Sigmoid colon (tissue), 7 donors: ENCODE measurements around the gene FAXC. TPM values are rescaled to one million over a fixed set of nuclear protein-coding genes. Genes with fewer than 3 reads are reported as not detected.

Experiments used
- DNase-seq: peaks from one replicate; pipeline ENCODE4 v3.0.0-alpha.2; 2019
- H3K27ac ChIP-seq, 4 donors: fragments of 200-600 bp; sonication (generic); one replicate each; pipeline ENCODE4 v1.5.1; 2016 to 2019; ENCODE audit warnings: mild to moderate bottlenecking in 1 of 4
- H3K27me3 ChIP-seq, 3 donors: fragments of 200-600 bp; sonication (generic); one replicate each; pipeline ENCODE4 v1.5.1; 2019; ENCODE audit warnings: mild to moderate bottlenecking in 1 of 3
- H3K36me3 ChIP-seq, 4 donors: fragments of 200-600 bp; sonication (generic); one replicate each; pipeline ENCODE4 v1.5.1; 2016 to 2019
- H3K4me1 ChIP-seq, 4 donors: fragments of 200-600 bp; sonication (generic); one replicate each; pipeline ENCODE4 v1.5.1; 2017 to 2019
- H3K4me3 ChIP-seq, 4 donors: fragments of 200-600 bp; sonication (generic); one replicate each; pipeline ENCODE4 v1.5.1; 2017 to 2019; ENCODE audit warnings: mild to moderate bottlenecking in 2 of 4, moderate library complexity in 1 of 4
- H3K9me3 ChIP-seq, 4 donors: fragments of 200-600 bp in 3 of 4; sonication (generic) in 3 of 4; one replicate each; pipeline versions ENCODE4 v1.5.1 to v1.6.1; 2013 to 2019
- EP300 ChIP-seq, 4 donors: sonication (generic); formaldehyde crosslinking; IDR thresholded peaks; one replicate each; pipeline ENCODE4 v1.6.1; 2017; ENCODE audit warnings: antibody characterized with exemption in 4 of 4
- POLR2A ChIP-seq, 2 donors: fragments of 450-650 bp; IDR thresholded peaks; one replicate each; pipeline ENCODE4 v1.6.1; 2016; ENCODE audit warnings: antibody characterized with exemption in 2 of 2, mild to moderate bottlenecking in 2 of 2, moderate library complexity in 2 of 2
- POLR2AphosphoS5 ChIP-seq, 4 donors: sonication (generic); formaldehyde crosslinking; IDR thresholded peaks; one replicate each; pipeline ENCODE4 v1.6.1; 2017; ENCODE audit warnings: antibody characterized with exemption in 4 of 4
- WGBS, 2 donors: extraction: QIAGEN DNeasy Blood & Tissue Kit; methylation state at CpG; one replicate each; pipeline ENCODE4 v1.1.7; 2013; 5-methylcytosine and 5-hydroxymethylcytosine counted together
- intact Hi-C: fragments of 100-400 bp; cut with DNase I; formaldehyde crosslinking; loops from one replicate; pipeline ENCODE4 v1.15.1; 2023
- polyA plus RNA-seq, 3 donors: library from polyadenylated mRNA; stranded (reverse); fragments of 200-250 nt; gene quantifications; one replicate each; pipeline ENCODE4 v1.2.3, GENCODE V29; 2013
- total RNA-seq, 4 donors: library from RNA; depleted of rRNA; stranded (reverse); fragments of >200 nt; gene quantifications; one replicate each; pipeline ENCODE4 v1.1.0, GENCODE V29; 2016
- TF ChIP-seq, protein P1 (sequence below), 4 experiments: fragments of 450-650 bp in 3 of 4; fragments of 200-600 bp in 1 of 4; IDR thresholded peaks; one replicate each; pipeline ENCODE4 v1.5.1; 2016 to 2019; ENCODE audit warnings: antibody characterized with exemption in 4 of 4, mild to moderate bottlenecking in 3 of 4, moderate library complexity in 2 of 4
- donor health status: healthy with polysubstance abuse.
- donor health status: Bipolar disorder and iron deficiency.
- donor health status: healthy.

The FAXC gene
- total and polyA plus RNA-seq, 7 donors: under 0.01 to 54.0 (median 23.1) TPM

DNA sequence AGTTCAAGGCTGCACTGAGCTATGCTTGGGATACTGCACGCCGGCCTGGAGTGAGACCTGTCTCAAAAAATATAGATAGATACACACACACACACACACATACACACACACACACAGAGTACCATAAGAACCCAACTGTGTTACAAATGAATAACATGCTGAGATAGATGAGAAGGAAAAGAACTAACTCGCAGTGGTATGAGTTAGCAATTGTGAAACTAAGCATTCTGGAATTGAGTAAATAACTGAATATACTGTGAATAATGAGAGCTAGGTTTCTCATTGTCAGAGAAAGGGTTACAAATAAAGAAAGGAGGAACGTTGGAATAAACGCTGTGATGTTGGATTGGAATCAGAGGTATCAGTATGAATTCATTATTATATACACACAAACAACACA, 14.6 kb upstream of the FAXC start:
- no peak for DNase-seq
- no peak overlapping the region for H3K27ac ChIP-seq
- no peak overlapping the region for H3K4me3 ChIP-seq
- H3K36me3 ChIP-seq: no peaks in the 10 kb centered on the region
- 80 to 84% methylated on average over 5 of the region's 5 CpGs for WGBS, 2 donors
- no peaks in the 10 kb centered on the region for H3K4me1 ChIP-seq
- TF ChIP-seq, protein P1, sequence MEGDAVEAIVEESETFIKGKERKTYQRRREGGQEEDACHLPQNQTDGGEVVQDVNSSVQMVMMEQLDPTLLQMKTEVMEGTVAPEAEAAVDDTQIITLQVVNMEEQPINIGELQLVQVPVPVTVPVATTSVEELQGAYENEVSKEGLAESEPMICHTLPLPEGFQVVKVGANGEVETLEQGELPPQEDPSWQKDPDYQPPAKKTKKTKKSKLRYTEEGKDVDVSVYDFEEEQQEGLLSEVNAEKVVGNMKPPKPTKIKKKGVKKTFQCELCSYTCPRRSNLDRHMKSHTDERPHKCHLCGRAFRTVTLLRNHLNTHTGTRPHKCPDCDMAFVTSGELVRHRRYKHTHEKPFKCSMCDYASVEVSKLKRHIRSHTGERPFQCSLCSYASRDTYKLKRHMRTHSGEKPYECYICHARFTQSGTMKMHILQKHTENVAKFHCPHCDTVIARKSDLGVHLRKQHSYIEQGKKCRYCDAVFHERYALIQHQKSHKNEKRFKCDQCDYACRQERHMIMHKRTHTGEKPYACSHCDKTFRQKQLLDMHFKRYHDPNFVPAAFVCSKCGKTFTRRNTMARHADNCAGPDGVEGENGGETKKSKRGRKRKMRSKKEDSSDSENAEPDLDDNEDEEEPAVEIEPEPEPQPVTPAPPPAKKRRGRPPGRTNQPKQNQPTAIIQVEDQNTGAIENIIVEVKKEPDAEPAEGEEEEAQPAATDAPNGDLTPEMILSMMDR (IDR thresholded peaks at IDR 0.05): no peak
- TF ChIP-seq POLR2AphosphoS5 (IDR thresholded peaks at IDR 0.05) (no peak), EP300 (IDR thresholded peaks at IDR 0.05) (no peak), POLR2A (IDR thresholded peaks at IDR 0.05) (no peak)
- intact Hi-C loops: no loop called here
- H3K9me3 ChIP-seq: no peaks in the 10 kb centered on the region
- H3K27me3 ChIP-seq: no peaks in the 10 kb centered on the region

GRCh38 chr6:99362678-99363268, 13.3 kb upstream of the FAXC start:
- Histone ChIP-seq H3K4me3 (no peak overlapping the region), H3K27me3 (no peaks in the 10 kb centered on the region), H3K4me1 (no peaks in the 10 kb centered on the region), H3K9me3 (no peaks in the 10 kb centered on the region), H3K27ac (no peak overlapping the region), H3K36me3 (no peaks in the 10 kb centered on the region)
- TF ChIP-seq POLR2A (IDR thresholded peaks at IDR 0.05): no peak
- no peak for DNase-seq
- 89 to 91% methylated on average over 1 of the region's 1 CpG for WGBS, 2 donors
- intact Hi-C loops: no loop called here

- no peaks in the 10 kb centered on the region for H3K9me3 ChIP-seq
- no peaks in the 10 kb centered on the region for H3K27me3 ChIP-seq
- intact Hi-C loops: no loop called here
- H3K4me1 ChIP-seq: no peaks in the 10 kb centered on the region
- TF ChIP-seq POLR2AphosphoS5 (IDR thresholded peaks at IDR 0.05): no peak
- no peak for TF ChIP-seq POLR2A (IDR thresholded peaks at IDR 0.05)
- TF ChIP-seq, protein P1 (IDR thresholded peaks at IDR 0.05): no peak
- TF ChIP-seq EP300 (IDR thresholded peaks at IDR 0.05): no peak
- WGBS, 2 donors: 71 to 84% methylated on average over 1 of the region's 1 CpG
- no peak overlapping the region for H3K4me3 ChIP-seq
- no peak overlapping the region for H3K27ac ChIP-seq
- no peaks in the 10 kb centered on the region for H3K36me3 ChIP-seq
- DNase-seq: no peak
Observed at GRCh38 chr6:99359800-99360199, 10.3 kb upstream of the FAXC start.

DNA sequence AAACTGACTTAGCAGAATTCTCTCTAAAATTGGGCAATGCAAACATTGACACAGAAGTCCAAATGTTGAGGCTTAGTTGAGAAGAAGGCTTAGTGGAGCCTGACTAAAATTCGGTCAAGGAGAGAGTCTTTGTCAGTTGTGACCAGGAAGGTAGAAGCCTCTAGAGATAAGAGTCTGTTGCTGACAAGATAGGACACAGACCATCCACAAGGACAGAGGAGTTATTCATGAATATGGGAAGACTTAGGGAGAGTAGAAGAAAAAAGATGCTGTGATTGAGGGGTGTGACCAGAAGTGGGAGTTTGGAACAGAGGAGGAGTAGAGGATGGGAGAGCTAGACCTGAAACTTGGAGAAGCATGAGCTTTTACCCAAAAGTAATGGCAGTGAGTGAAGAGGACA, 7.2 kb upstream of the FAXC start:
- H3K4me1 ChIP-seq: no peaks in the 10 kb centered on the region

GRCh38 chr6:99354983-99355382, 5.5 kb upstream of the FAXC start:
- no peak for DNase-seq
- TF ChIP-seq POLR2AphosphoS5 (IDR thresholded peaks at IDR 0.05) (no peak), EP300 (IDR thresholded peaks at IDR 0.05) (no peak), POLR2A (IDR thresholded peaks at IDR 0.05) (no peak)
- TF ChIP-seq, protein P1 (IDR thresholded peaks at IDR 0.05): no peak
- Histone ChIP-seq H3K36me3 (no peaks in the 10 kb centered on the region), H3K9me3 (no peaks in the 10 kb centered on the region), H3K27me3 (no peaks in the 10 kb centered on the region), H3K27ac (no peak overlapping the region), H3K4me1 (peaks cover 0 to 9% (median 4%) of the 10 kb centered on the region in 4 donors), H3K4me3 (no peak overlapping the region)
- intact Hi-C loops: no loop called here
- 71 to 79% methylated on average over 4 of the region's 4 CpGs for WGBS, 2 donors

More for the DNA sequence above, 7.2 kb upstream of the FAXC start:
- no peak overlapping the region for H3K27ac ChIP-seq
- no peak overlapping the region for H3K4me3 ChIP-seq
- no peaks in the 10 kb centered on the region for H3K36me3 ChIP-seq
- no peaks in the 10 kb centered on the region for H3K9me3 ChIP-seq
- TF ChIP-seq, protein P1 (IDR thresholded peaks at IDR 0.05): no peak
- no peak for TF ChIP-seq POLR2A (IDR thresholded peaks at IDR 0.05)
- no peak for TF ChIP-seq POLR2AphosphoS5 (IDR thresholded peaks at IDR 0.05)
- no peak for TF ChIP-seq EP300 (IDR thresholded peaks at IDR 0.05)
- no peak for DNase-seq
- H3K27me3 ChIP-seq: no peaks in the 10 kb centered on the region
- intact Hi-C loops: no loop called here
- 75 to 85% methylated on average over 1 of the region's 1 CpG for WGBS, 2 donors
